ENCODE measurements around the gene ATP8B1. TPM values are rescaled to one million over a fixed set of nuclear protein-coding genes. Genes with fewer than 3 reads are reported as not detected.

ATP8B1 gene
- total and polyA plus RNA-seq, 4 donors = 3.9 to 22.0 (median 5.7) TPM

- Histone ChIP-seq H3K4me1 (ENCODE audit: control insufficient read depth in 4 of 4, insufficient read depth in 4 of 4, low read length in 3 of 4) (peaks cover 1 to 18% (median 9%) of the 10 kb centered on the region in 4 donors), H3K27me3 (ENCODE audit: control insufficient read depth in 4 of 4, insufficient read depth in 4 of 4, low read length in 3 of 4) (no peaks in the 10 kb centered on the region), H3K36me3 (ENCODE audit: control insufficient read depth in 4 of 4, insufficient read depth in 3 of 4, low read depth in 1 of 4, low read length in 3 of 4) (peaks cover 0 to 3% (median 0%) of the 10 kb centered on the region in 4 donors), H3K9ac (ENCODE audit: low read depth in 1 of 2, low read length in 2 of 2) (no peak overlapping the region), H3K4me3 (ENCODE audit: low read depth in 1 of 3, low read length in 3 of 3) (no peak overlapping the region), H3K9me3 (ENCODE audit: control insufficient read depth in 4 of 4, low read length in 3 of 4) (no peaks in the 10 kb centered on the region), H3K27ac (ENCODE audit: low read depth in 1 of 2, low read length in 2 of 2) (no peak overlapping the region)
- 17% methylated on average over 1 of the region's 1 CpG for WGBS
- peak; percentile 28 to 58 for TF ChIP-seq RXRA (IDR thresholded peaks at IDR 0.05)
- TF ChIP-seq RAD21 (IDR thresholded peaks at IDR 0.05) = peak in 1 of 2 donors; percentile 4
- TF ChIP-seq HNF4A (conservative IDR thresholded peaks at IDR 0.05) = peak; percentile 11 to 43
- peak; percentile 21 for TF ChIP-seq FOXA2 (IDR thresholded peaks at IDR 0.05)
- TF ChIP-seq FOXA1 (IDR thresholded peaks at IDR 0.05) = no peak
- DNase-seq (ENCODE audit: low spot score) = no peak
Measured at GRCh38 chr18:57709335-57709734, 93.8 kb downstream of the ATP8B1 start.

- WGBS = 92% methylated on average over 3 of the region's 3 CpGs
- no peak for DNase-seq (ENCODE audit: low spot score)
- no peak overlapping the region for H3K27ac ChIP-seq (ENCODE audit: low read depth in 1 of 2, low read length in 2 of 2)
Measured at GRCh38 chr18:57708288-57708687, 94.8 kb downstream of the ATP8B1 start.

GRCh38 chr18:57705832-57706595 lies 97.1 kb downstream of the ATP8B1 start:
- Histone ChIP-seq H3K27ac (ENCODE audit: low read depth in 1 of 2, low read length in 2 of 2) (no peak overlapping the region), H3K9me3 (ENCODE audit: control insufficient read depth in 4 of 4, low read length in 3 of 4) (no peaks in the 10 kb centered on the region), H3K4me1 (ENCODE audit: control insufficient read depth in 4 of 4, insufficient read depth in 4 of 4, low read length in 3 of 4) (peaks cover 0 to 1% (median 0%) of the 10 kb centered on the region in 4 donors), H3K4me3 (ENCODE audit: low read depth in 1 of 3, low read length in 3 of 3) (no peak overlapping the region), H3K9ac (ENCODE audit: low read depth in 1 of 2, low read length in 2 of 2) (no peak overlapping the region), H3K36me3 (ENCODE audit: control insufficient read depth in 4 of 4, insufficient read depth in 3 of 4, low read depth in 1 of 4, low read length in 3 of 4) (peaks cover 0 to 5% (median under 1%) of the 10 kb centered on the region in 4 donors), H3K27me3 (ENCODE audit: control insufficient read depth in 4 of 4, insufficient read depth in 4 of 4, low read length in 3 of 4) (no peaks in the 10 kb centered on the region)
- no peak for DNase-seq (ENCODE audit: low spot score)
- 89% methylated on average over 8 of the region's 8 CpGs for WGBS
- TF ChIP-seq CTCF (IDR thresholded peaks at IDR 0.05; ENCODE audit: low read depth, low read length, missing input control) (no peak), SP1 (IDR thresholded peaks at IDR 0.05) (no peak), FOXA2 (IDR thresholded peaks at IDR 0.05) (no peak), MAX (IDR thresholded peaks at IDR 0.05) (no peak), RAD21 (IDR thresholded peaks at IDR 0.05) (no peak), YY1 (IDR thresholded peaks at IDR 0.05) (no peak), FOXA1 (IDR thresholded peaks at IDR 0.05) (no peak), REST (IDR thresholded peaks at IDR 0.05) (no peak), ATF3 (IDR thresholded peaks at IDR 0.05) (no peak), HNF4A (conservative IDR thresholded peaks at IDR 0.05) (no peak), RXRA (IDR thresholded peaks at IDR 0.05) (no peak), ZBTB33 (IDR thresholded peaks at IDR 0.05) (no peak), GABPA (IDR thresholded peaks at IDR 0.05 in 1 of 2, conservative IDR thresholded peaks at IDR 0.05 in 1 of 2) (no peak), NR2F2 (IDR thresholded peaks at IDR 0.05) (no peak), TAF1 (conservative IDR thresholded peaks at IDR 0.05) (no peak)

More at GRCh38 chr18:57708288-57708687, 94.8 kb downstream of the ATP8B1 start:
- Histone ChIP-seq H3K4me1 (ENCODE audit: control insufficient read depth in 4 of 4, insufficient read depth in 4 of 4, low read length in 3 of 4) (peaks cover 1 to 18% (median 9%) of the 10 kb centered on the region in 4 donors), H3K4me3 (ENCODE audit: low read depth in 1 of 3, low read length in 3 of 3) (no peak overlapping the region), H3K9me3 (ENCODE audit: control insufficient read depth in 4 of 4, low read length in 3 of 4) (no peaks in the 10 kb centered on the region), H3K9ac (ENCODE audit: low read depth in 1 of 2, low read length in 2 of 2) (no peak overlapping the region), H3K27me3 (ENCODE audit: control insufficient read depth in 4 of 4, insufficient read depth in 4 of 4, low read length in 3 of 4) (no peaks in the 10 kb centered on the region), H3K36me3 (ENCODE audit: control insufficient read depth in 4 of 4, insufficient read depth in 3 of 4, low read depth in 1 of 4, low read length in 3 of 4) (peaks cover 0 to 3% (median 0%) of the 10 kb centered on the region in 4 donors)
- TF ChIP-seq EGR1 (IDR thresholded peaks at IDR 0.05; ENCODE audit: low read depth in 2 of 2) = no peak

Data from liver (tissue), 9 donors.